Measurements from ENCODE around the gene ARHGAP24.

The ARHGAP24 gene

DNA sequence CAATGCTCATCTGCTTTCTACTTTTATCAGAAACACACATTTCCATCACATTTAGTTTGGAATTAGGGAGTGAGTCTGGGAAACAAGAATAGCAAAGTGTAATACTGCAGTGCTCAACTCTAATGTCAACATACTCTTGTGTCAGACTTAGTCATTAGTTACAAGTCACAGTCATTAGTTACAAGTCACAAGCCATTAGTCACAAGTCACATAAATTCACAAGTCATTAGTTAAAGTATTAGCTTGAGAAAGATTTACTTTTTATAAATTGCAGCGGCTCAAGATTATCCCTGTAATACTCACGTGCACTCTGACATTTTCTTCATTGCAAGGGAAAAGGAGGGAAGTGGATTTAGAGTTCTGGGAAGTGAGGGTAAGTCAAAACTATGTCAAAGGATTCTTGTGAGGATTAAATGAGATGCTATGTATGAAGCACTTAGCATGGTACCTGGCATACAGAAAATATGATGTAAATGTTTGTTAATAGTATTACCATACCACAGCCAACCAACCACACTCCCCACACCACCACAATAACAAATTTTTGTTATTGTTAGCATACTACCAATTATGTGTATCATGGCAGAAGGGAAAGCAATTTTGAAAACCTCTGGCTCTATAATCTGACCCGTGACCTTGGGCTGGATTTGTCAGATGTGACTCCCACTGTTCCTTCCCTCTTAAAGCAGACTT, 116.6 kb downstream of the ARHGAP24 start:
- no peak for DNase-seq

DNA sequence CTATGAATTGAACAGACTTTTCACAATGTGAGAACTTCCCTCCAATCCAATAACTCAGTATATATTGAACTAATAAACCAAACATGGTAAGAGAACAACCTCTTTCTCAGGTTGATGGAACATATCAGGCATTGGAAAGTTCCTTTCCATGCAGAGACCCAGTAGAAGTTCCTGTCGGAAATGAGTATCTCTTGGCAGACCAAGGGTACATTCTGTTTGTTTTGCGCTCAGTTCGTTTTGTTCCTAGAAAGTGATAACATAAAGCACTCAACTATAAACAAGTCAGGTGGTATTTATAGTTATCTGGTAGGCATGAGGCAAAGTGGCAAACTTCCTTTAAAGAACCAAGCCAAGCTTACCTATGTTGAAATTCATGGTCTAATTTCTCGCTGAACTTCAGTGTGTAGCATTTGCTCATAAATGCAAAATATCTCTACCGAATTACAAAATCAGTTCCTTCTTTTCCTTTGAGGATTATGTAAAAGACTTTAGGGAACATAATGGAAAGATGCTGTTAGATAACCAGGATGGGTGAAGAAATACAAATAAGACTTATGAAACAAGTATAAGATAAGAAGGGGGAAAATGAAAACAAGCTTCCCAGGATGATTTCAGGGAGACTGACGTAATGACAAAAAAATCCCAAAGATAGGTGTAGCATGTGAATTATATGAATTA, 120.3 kb downstream of the ARHGAP24 start:
- DNase-seq, result no peak

DNA sequence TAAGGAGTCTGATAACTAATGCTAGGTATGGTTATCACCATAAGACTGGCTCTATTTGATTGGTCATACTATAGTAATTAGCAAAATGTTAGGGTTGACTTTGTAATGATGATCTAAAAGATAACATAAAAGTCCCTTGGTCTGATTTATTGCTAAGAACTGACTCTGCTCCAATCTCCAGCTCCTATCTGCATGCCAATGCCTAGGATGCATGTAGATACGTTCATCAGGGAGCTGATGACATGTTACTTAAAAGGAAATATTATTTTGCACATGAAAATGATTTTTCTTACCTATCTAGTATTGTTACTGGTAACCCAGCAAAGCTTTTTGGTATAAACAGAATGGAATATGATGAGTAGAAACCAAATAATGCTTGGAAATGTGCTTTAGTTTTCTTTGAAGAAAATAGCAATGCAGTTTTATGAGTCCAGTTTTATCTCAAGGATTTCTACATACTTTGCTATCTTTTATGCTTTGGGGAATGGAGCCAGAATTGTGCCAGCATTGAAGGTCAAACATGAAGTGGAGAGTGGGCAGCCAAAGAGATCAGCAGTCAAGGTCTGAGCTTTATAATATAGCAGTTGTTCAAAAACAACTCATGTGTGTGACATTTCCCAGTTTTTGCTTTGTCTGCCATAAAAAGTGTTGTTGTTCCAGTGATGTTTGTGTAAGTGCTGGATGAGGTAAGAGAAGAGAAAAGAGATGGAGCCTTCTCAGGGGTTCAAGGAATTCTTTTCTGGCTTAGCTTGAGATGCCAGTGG, 121.0 kb downstream of the ARHGAP24 start:
- DNase-seq, result no peak

DNA sequence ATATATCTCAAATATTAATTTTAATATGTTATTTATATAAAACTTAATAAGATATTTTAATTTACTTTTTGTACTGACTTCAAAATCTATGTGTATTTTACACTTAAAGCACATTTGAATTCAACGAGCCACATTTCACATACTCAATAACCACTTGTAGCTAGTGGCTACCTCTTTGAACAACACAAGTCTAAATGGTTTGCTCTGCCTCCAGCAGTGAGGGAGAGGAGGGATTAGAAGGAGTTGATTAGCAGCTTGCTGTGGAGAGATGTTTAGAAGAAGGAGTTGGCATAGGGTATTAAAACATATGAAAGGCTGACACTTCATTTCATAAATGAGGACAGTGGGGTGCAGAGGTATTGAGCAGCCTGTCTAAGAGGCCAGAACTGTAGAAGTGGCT, 124.0 kb downstream of the ARHGAP24 start:
- no peak for DNase-seq

DNA sequence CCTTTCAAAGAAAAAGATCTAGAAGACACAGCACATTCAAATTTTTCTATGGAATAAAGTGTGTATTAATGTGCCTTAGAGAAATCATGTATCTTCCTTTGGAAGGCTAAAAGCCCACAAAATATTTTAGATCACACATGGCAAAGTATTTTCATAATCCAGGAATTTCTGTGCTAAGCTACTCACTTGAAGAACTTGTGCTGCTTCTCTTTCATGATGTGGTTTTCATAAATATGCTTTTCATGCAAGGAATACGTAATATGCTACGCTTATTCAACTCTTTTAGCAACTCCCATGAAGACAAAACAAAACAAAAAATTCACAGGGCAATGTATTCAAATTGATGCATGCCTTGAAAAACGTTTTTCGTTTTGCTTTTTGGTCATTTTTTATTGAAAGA, 125.6 kb downstream of the ARHGAP24 start:
- DNase-seq, result no peak

DNA sequence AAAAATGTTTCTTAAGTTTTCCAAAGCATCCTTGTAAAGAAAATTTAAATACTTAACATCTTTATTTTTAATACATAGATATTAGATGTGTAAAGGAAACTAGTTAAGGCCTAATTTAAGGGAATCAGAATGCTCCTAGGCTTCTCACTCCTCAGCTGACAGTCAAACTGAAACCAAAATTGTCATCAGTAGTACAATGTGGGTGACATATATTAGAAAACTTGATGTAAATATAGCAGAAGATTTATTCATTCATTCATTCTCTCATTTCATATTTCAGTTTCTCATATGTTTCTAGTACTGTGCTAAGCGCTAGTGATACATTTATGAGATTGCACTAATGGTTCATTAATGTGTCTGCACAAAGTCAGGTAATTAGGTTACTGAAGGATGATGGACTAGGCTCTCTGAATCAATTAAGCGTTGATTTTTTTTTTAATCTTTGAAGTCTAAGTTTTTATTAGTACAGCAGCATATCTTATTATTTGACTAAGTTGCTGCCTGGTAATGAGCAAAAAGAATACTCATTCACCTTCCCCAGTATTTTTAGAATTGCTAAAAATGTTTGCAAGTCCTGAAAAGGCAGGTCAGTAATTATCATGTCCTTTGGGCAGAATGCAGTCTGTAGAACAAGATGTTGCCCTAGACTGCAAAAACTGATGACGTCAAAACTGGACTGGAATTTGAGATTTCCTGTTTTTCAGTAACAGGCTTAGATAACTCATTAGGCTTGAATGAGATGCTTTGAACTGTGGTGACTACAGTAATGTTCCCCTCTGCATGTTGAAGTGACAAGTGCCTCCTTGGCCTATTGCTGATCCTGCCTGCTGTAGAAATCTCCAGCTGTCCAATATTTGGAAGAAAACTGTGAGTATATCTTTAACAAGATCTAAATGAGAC, 128.7 kb downstream of the ARHGAP24 start:
- no peak for DNase-seq

DNA sequence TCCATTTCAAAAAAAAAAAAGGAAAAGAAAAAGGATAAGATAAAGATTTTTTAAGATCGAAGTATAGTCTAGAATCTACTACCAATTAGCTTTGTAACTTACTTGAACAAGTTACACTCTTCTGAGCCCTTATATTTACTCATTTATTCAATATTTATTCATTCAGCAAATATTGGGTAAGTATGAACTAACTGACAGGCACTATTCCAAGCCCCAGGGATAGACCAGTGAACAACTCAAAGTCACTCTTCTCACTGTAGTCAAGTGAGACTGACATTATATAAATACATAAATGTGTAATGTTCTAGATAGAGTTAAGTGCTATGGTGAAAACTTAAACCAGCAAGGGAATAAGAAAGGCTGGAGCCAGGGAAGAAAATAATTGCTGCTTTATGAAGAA, 131.6 kb downstream of the ARHGAP24 start:
- DNase-seq, result no peak

DNA sequence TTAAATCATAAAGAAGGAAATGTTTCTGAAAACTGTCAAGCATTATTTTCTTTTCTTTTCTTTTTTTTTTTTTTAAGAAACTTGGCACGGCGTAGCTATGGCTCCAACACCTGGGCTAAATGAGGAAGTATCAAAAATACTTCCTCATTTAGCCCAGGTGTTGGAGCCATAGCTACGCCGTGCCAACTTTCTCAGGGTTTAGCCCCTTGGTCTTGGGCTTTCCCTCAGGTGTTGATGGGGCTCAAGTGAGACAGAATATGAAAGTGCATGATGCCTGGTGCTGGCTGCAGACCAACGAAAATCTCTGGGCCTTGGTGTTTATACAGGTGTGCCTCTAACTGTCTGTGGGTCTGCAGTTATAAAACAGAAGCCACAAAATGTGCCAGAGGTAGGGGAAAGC, 132.7 kb downstream of the ARHGAP24 start:
- DNase-seq, result no peak

DNA sequence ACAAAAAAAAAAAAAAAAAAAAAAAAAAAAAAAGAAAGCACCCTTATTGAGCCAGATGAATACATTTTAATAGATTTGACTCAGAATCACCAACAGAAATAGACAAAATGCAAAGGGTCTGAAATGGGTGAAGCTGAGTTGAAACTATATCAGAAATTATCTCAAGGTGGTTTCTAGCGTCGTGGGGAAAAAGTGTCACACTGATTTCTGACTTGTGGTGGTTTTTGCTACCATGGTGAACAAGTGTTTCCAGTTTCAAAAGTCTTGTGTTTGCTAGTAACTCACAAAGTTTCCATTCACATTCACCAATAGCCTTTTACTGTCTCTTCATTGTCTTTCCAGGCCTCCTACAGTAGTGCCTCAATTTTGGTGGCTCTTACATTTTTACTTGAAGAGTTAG, 135.5 kb downstream of the ARHGAP24 start:
- DNase-seq, result no peak

DNA sequence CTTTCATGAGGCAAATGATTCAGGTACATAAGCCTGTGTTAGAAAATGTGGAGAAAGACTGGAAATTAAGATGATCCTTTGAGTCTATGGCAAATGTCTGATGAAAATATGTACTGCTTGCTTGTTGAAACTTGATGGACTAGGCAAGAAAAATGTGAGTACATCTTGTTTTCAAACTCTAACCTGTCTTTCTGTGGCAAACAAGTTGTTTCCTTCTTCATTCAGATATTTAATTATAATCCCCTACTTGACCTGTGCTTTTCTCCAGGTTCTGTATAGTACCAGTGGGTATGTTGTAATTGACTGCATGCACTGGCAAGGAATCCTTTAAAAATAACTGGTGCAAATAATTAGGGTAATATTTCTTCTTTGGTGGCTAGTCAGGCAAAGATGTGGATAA, 136.7 kb downstream of the ARHGAP24 start:
- no peak for DNase-seq

DNA sequence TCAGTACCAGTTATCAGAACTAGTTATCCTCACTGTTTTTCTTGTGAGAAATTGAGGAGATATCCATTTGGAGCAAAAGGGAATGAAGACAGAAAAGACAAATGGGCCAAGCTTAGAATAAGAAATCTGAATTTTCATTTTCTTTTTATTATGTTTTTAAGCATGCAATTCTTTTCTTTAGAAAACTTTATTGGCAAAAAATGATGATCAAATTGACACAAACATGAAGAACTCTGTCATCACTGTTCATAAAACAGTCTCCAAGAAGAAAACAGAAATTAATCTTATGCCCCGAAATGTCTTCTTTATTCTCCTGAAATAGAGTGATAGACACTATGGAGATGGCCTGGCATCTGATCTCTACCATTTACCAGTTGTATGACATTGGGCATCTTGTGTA, 139.0 kb downstream of the ARHGAP24 start:
- no peak for DNase-seq

DNA sequence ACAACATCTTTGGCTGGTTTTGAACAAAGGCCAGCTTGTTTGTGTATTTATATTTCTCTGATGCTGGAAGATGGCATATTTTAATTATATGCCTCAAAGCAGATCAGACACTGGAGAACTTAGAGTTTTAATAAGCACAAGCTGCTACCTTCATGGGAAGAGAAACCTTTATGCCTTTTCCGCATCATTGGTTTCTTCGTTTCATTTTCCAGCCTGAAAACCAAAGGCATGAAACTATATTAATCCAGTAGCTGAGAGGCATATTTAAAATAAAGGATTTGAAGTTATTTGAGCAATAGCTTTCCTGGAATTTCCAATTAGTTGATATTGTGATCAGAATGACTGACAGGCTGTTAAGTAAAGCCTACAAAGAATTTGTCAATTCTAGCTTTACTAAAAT, 141.0 kb downstream of the ARHGAP24 start:
- no peak for DNase-seq

DNA sequence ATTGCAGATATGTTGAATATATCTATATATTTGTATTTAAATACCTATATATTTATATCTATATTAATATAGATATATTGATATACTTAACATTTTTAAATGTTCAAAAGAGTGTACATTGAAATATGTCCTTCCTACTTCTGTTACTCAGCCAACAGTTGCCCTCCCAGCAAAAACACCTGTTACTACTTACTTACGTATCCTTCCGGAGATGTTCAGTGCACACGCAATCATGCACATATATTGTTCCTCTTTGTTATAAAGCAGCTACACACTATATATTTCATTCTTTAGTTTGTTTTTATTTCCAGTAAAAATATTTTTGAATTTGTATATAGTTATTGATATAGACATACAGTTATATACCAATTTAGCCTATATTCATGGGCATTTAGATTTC, 142.3 kb downstream of the ARHGAP24 start:
- no peak for DNase-seq

DNA sequence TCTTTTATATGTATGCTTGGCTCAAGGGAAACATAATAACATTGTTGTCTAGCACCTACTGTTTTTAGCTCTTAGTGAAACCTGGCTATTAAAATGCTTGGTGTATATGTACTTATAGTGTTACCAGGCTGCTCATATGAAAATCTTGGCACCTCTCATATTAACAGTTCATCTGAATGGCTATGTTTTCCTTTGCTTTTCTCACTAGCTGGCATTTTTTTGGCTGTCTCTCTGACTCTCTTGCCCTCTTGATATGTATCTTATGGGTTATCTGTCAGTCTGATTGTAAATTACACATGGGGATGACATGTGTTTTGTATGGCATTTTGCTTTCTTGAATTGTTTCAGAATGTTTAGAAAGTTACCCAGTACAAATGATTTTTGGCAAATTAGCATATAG, 158.0 kb downstream of the ARHGAP24 start:
- no peak for DNase-seq

DNA sequence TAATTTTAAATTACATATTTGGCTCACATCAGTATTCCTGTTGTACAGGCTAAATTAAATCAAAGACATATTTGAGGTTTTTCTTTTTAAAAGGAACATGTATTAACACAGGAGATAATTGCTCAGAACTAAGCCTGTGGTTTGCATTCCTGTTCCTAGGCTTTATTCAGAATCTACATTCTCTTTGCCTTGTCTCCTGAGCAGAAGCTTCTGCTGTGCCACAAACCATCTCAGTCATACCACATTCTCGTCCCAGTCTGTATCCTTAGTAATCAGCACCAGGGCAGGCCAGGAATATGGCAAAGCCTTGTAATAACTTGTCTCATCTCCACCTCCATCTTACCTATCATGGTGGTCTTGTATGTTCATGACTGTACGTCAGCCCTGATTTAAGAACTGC, 162.8 kb downstream of the ARHGAP24 start:
- DNase-seq, result no peak

DNA sequence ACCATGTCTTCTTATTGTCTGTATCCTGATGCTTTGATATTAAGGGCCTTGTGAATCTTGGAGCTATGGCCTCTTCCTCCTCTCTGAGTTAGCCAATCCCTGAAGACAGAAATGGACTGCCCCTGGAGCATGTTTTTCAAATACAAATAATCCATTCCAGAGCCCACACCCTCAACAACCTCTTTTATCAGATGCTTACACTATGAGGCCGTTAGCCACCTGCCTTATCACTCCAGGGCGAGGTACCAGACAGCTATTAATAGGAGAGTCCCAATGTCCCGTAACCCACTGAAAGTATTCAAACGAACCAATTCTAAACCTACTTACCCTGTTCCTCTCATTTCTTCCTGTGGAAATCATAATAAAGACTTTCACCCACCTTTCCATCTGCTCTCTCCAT, 165.0 kb downstream of the ARHGAP24 start:
- no peak for DNase-seq

DNA sequence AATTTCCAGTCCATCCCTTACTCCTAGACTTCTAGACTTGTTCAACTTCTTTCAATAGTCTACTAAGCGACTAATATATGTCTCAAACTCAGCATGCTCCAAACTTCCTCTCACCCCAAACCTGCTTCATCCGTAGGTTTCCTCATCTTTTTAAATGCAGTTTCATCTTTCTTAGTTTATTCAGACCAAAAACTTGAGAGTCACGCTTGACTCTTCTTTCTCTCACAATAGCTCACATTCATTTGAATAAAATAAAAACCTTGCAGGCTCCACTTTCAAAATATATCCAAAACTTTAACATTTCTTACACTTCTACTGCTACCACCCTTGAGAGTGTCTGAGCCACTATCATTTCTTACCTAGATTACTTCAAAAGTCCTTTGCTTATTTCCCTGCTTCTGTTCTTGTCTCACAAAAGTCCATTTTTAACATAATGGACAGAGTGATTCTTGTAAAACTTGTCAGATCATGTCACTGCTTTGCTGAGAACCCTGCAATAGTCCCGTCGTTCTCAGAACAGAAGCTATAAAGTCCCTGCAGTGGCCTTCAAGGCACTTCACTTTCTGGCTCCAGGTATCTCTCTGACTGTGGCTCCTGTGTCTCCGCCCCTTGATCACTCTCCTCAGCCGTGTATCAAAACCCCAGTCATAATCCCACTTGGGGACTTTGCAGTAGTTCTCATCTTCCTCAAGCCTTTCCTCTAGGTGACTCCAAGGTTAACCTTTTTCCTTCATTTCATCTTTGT, 167.6 kb downstream of the ARHGAP24 start:
- DNase-seq, result no peak

DNA sequence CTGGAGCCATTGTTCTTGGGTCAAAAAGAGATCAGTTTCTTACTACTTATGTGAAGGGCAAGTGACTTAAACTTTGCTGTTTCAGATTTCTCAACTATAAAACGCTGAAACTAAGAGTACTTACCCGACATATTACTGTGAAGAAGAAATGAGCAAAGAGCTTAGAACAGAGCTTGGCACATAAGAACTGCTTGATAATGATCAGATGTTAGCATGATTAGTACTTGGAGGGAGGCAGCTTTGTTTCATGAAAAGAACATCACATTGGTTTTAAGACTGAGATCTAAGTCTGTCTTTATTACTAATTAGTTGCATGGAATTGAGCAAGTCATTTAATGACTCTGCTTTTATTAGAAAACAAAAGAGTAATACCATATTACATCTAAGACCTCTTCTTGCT, 169.1 kb downstream of the ARHGAP24 start:
- no peak for DNase-seq

DNA sequence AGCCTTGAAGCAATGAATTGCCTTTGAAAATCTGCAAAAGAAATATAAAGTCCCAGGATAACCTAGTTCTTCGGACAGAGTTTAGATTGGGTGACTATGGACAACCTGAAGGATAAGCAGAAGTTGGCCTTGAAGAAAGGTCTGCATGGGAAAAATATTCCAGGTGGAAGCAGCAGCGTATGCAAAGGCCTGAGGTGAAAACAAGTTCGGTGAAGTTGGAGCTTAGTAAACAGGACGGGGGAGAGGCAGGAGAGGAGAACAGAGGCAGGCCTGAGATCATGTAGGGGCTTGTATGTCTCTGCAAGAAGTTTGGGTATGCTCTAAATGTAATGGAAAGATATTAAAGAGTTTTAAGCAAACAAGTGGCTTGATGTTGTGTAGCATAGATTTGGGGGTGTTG, 176.0 kb downstream of the ARHGAP24 start:
- DNase-seq, result no peak

DNA sequence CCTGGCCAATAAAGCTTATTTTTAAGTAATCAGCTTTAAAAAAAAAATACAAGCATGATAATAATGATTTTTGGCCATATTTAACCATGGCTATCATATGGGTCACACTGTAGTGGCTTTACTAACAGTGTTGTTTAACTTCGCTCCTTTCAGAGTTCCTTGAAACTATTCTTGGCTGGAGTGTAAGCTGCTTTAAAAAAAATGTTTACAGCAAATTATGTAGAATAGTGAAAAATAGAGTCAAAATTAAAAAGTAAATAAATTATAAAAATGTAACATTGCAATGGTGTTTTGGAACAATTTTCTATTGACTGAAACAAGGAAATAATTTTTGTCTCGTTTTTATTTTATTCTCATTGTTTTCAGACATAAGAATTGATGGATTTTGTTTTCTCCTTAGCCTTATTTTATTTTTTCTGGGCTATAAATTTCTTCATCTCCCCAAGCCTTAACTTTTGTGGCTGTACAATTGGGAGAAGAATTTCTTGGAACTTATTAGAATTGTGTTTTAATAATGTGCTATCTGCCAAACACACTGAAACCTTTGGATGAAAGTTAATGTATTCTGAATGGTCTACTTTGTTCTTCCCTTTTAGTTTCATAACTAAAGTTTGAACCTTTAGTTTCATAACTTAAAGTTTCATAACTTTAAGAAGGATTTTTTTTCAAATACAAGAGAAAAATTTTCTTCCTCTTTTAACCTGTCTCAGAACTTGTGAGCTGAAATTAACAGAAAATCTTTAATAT, 182.0 kb downstream of the ARHGAP24 start:
- DNase-seq, result no peak

DNA sequence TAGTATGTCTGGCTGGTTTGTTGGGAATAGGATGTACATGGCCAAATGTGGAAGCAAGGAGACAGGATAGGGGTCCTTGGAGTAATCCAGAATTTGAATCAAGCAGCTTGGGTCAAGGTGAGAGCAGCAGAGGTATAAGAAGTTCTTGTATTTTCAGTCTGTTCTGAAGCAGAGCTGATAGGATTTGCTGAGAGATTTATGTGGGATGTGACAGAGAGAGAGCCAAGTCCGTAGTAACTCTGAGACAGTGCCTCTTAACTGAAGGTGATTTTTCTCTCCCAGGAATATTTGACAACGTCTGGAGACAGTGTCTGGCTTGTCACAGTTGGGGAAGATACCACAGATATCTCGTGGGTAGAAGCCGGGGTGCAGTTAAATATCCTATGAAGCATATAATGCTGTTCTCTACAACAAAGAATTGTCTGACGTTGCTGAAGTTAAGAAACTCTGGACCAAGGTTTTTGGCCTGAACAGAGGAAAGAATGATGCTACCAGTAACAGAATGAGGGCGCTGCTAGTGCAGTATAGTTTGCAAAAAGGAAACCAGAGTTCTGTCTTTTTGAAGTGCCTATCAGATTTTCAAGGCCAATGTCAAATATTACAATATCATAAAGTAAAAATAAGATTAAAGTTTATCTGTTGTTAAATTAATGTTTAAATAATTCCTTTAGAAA, 184.0 kb downstream of the ARHGAP24 start:
- no peak for DNase-seq
